HEK293 (cell line): ENCODE measurements around the gene SLC25A39.

ENCODE experiments used
- BCL11B ChIP-seq: fragments of 450-650 bp; formaldehyde crosslinking; IDR thresholded peaks from 2 replicates; pipeline ENCODE4 v1.5.1; 2016; ENCODE audit warnings: low read depth, missing biosample characterization, missing genetic modification characterization
- CTCF ChIP-seq: fragments of 450-650 bp; formaldehyde crosslinking; IDR thresholded peaks from 2 replicates; pipeline ENCODE4 v1.5.1; 2016; ENCODE audit warnings: missing biosample characterization, missing genetic modification characterization
- HOXA7 ChIP-seq: sonication (generic); formaldehyde crosslinking; IDR thresholded peaks from 2 replicates; pipeline ENCODE4 v1.8.1; 2022; ENCODE audit warnings: missing genetic modification reagents, borderline replicate concordance
- KLF7 ChIP-seq: fragments of 450-650 bp; formaldehyde crosslinking; IDR thresholded peaks from 2 replicates; pipeline ENCODE4 v1.5.1; 2016; ENCODE audit warnings: missing biosample characterization, missing genetic modification characterization, borderline replicate concordance
- OVOL3 ChIP-seq: fragments of 450-650 bp; formaldehyde crosslinking; IDR thresholded peaks from 2 replicates; pipeline ENCODE4 v1.5.1; 2016; ENCODE audit warnings: missing biosample characterization, missing genetic modification characterization
- YY1 ChIP-seq: fragments of 450-650 bp; formaldehyde crosslinking; IDR thresholded peaks from 2 replicates; pipeline ENCODE4 v1.5.1; 2018; ENCODE audit warnings: missing biosample characterization, missing genetic modification characterization
- ZBTB10 ChIP-seq: fragments of 450-650 bp; formaldehyde crosslinking; IDR thresholded peaks from 2 replicates; pipeline ENCODE4 v1.5.1; 2016; ENCODE audit warnings: missing biosample characterization, missing genetic modification characterization
- ZNF114 ChIP-seq: fragments of 450-650 bp; formaldehyde crosslinking; IDR thresholded peaks from 2 replicates; pipeline ENCODE4 v1.5.0; 2017; ENCODE audit warnings: missing biosample characterization, missing genetic modification characterization
- ZNF274 ChIP-seq, 2 experiments: fragments of 200-500 bp in 1 of 2; fragments of 450-650 bp in 1 of 2; sonication (Bioruptor generic) in 1 of 2; formaldehyde crosslinking in 1 of 2; IDR thresholded peaks; 2 replicates each; pipeline versions ENCODE4 v1.5.1 to v1.6.1; 2014 to 2016; ENCODE audit warnings: borderline replicate concordance in 1 of 2, inconsistent platforms in 1 of 2, low read length in 1 of 2, missing biosample characterization in 1 of 2, missing genetic modification characterization in 1 of 2
- ZNF324 ChIP-seq: fragments of 450-650 bp; formaldehyde crosslinking; IDR thresholded peaks from 2 replicates; pipeline ENCODE4 v1.5.1; 2016; ENCODE audit warnings: missing biosample characterization, missing genetic modification characterization
- ZNF792 ChIP-seq: fragments of 450-650 bp; formaldehyde crosslinking; IDR thresholded peaks from 2 replicates; pipeline ENCODE4 v1.5.1; 2016; ENCODE audit warnings: missing biosample characterization, missing genetic modification characterization
- ZNF830 ChIP-seq: fragments of 450-650 bp; IDR thresholded peaks from 2 replicates; pipeline ENCODE4 v1.5.0; 2018; ENCODE audit warnings: missing biosample characterization, missing genetic modification characterization, low read depth, mild to moderate bottlenecking, moderate library complexity
- TF ChIP-seq, protein P1 (sequence below): fragments of 450-650 bp; formaldehyde crosslinking; optimal IDR thresholded peaks from 2 replicates; pipeline ENCODE3; 2016; ENCODE audit warnings: missing biosample characterization, mild to moderate bottlenecking, missing genetic modification characterization
- TF ChIP-seq, protein P2 (sequence below): sonication (generic); formaldehyde crosslinking; IDR thresholded peaks from 2 replicates; pipeline ENCODE4 v1.8.1; 2022; ENCODE audit warnings: mild to moderate bottlenecking, moderate library complexity, missing genetic modification reagents

- TF ChIP-seq ZNF274 (IDR thresholded peaks at IDR 0.05; ENCODE audit: low read length) (no peak), ZNF274 (tag by site-specific recombination; IDR thresholded peaks at IDR 0.05; ENCODE audit: borderline replicate concordance) (no peak), CTCF (tag by site-specific recombination) (no peak), YY1 (tag by site-specific recombination) (no peak), ZNF114 (tag by site-specific recombination) (no peak), ZNF324 (tag by site-specific recombination) (no peak), ZNF792 (tag by site-specific recombination) (no peak), ZBTB10 (tag by site-specific recombination) (no peak), BCL11B (tag by site-specific recombination) (no peak), OVOL3 (tag by site-specific recombination) (no peak), KLF7 (tag by site-specific recombination) (no peak), ZNF830 (tag by site-specific recombination) (no peak), HOXA7 (CRISPR knock-in tag) (no peak)
- TF ChIP-seq, protein P1, sequence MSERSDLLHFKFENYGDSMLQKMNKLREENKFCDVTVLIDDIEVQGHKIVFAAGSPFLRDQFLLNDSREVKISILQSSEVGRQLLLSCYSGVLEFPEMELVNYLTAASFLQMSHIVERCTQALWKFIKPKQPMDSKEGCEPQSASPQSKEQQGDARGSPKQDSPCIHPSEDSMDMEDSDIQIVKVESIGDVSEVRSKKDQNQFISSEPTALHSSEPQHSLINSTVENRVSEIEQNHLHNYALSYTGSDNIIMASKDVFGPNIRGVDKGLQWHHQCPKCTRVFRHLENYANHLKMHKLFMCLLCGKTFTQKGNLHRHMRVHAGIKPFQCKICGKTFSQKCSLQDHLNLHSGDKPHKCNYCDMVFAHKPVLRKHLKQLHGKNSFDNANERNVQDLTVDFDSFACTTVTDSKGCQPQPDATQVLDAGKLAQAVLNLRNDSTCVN (tag by site-specific recombination): no peak
- TF ChIP-seq, protein P2, sequence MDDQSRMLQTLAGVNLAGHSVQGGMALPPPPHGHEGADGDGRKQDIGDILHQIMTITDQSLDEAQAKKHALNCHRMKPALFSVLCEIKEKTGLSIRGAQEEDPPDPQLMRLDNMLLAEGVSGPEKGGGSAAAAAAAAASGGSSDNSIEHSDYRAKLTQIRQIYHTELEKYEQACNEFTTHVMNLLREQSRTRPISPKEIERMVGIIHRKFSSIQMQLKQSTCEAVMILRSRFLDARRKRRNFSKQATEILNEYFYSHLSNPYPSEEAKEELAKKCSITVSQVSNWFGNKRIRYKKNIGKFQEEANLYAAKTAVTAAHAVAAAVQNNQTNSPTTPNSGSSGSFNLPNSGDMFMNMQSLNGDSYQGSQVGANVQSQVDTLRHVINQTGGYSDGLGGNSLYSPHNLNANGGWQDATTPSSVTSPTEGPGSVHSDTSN (CRISPR knock-in tag): no peak
Observed at GRCh38 chr17:44287651-44288050, 37.0 kb downstream of the SLC25A39 start.
